K562 (cell line): Measurements from ENCODE around the gene CPN2.

Experiments used
- POLR2A ChIP-seq: fragments of 450-650 bp; conservative IDR thresholded peaks from 2 replicates; pipeline ENCODE4 v1.6.1; 2016
- TOE1 ChIP-seq, 2 experiments: fragments of 450-650 bp in 1 of 2; sonication (generic) in 1 of 2; formaldehyde crosslinking in 1 of 2; IDR thresholded peaks; 2 replicates each; pipeline versions ENCODE4 v1.7.1 to v1.8.0; 2016 to 2022; ENCODE audit warnings: borderline replicate concordance in 2 of 2, mild to moderate bottlenecking in 2 of 2, antibody characterized with exemption in 1 of 2, inconsistent platforms in 1 of 2, low read depth in 1 of 2, missing genetic modification reagents in 1 of 2, moderate library complexity in 1 of 2
- ZNF316 ChIP-seq: fragments of 450-650 bp; IDR thresholded peaks from 2 replicates; pipeline ENCODE4 v1.6.1; 2016
- TF ChIP-seq, protein P1 (sequence below): fragments of 150-350 bp; IDR thresholded peaks from 2 replicates; pipeline ENCODE4 v1.6.1; 2014; ENCODE audit warnings: low read depth, mild to moderate bottlenecking, low read length, borderline replicate concordance
- TF ChIP-seq, protein P2 (sequence below): sonication (generic); formaldehyde crosslinking; IDR thresholded peaks from 2 replicates; pipeline ENCODE4 v1.8.1; 2023; ENCODE audit warnings: missing genetic modification reagents, mild to moderate bottlenecking, borderline replicate concordance

DNA sequence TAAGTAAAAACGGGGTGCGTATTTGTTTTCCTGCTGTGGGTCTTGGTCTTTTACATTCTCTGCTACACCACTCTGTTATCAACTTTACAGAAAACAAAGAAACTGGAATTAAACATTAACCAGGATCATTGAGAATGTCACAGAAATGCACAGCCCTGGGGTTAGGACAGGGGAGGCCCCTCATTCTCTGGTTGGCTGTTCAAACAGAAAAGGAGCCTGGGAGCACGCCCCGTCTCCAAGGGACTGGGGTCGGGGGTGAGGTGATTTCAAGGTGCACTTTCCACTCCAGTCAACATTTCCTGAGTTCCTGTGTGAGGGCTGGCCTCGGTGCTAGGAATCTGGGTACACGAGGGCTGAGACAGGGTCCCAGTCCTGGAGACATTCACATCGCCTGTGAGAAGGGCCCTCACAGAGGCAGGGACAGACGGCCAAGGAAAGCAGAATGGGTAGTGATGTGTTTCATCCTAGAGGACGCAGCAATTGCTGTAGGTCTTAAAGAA is 30.3 kb downstream of the CPN2 start:
- no peak for TF ChIP-seq POLR2A
- no peak for TF ChIP-seq ZNF316
- no peak for TF ChIP-seq TOE1 (IDR thresholded peaks at IDR 0.05; ENCODE audit: borderline replicate concordance)
- TF ChIP-seq TOE1 (CRISPR knock-in tag; IDR thresholded peaks at IDR 0.05; ENCODE audit: borderline replicate concordance, low read depth): no peak
- TF ChIP-seq, protein P1, sequence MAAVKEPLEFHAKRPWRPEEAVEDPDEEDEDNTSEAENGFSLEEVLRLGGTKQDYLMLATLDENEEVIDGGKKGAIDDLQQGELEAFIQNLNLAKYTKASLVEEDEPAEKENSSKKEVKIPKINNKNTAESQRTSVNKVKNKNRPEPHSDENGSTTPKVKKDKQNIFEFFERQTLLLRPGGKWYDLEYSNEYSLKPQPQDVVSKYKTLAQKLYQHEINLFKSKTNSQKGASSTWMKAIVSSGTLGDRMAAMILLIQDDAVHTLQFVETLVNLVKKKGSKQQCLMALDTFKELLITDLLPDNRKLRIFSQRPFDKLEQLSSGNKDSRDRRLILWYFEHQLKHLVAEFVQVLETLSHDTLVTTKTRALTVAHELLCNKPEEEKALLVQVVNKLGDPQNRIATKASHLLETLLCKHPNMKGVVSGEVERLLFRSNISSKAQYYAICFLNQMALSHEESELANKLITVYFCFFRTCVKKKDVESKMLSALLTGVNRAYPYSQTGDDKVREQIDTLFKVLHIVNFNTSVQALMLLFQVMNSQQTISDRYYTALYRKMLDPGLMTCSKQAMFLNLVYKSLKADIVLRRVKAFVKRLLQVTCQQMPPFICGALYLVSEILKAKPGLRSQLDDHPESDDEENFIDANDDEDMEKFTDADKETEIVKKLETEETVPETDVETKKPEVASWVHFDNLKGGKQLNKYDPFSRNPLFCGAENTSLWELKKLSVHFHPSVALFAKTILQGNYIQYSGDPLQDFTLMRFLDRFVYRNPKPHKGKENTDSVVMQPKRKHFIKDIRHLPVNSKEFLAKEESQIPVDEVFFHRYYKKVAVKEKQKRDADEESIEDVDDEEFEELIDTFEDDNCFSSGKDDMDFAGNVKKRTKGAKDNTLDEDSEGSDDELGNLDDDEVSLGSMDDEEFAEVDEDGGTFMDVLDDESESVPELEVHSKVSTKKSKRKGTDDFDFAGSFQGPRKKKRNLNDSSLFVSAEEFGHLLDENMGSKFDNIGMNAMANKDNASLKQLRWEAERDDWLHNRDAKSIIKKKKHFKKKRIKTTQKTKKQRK: no peak
- TF ChIP-seq, protein P2, sequence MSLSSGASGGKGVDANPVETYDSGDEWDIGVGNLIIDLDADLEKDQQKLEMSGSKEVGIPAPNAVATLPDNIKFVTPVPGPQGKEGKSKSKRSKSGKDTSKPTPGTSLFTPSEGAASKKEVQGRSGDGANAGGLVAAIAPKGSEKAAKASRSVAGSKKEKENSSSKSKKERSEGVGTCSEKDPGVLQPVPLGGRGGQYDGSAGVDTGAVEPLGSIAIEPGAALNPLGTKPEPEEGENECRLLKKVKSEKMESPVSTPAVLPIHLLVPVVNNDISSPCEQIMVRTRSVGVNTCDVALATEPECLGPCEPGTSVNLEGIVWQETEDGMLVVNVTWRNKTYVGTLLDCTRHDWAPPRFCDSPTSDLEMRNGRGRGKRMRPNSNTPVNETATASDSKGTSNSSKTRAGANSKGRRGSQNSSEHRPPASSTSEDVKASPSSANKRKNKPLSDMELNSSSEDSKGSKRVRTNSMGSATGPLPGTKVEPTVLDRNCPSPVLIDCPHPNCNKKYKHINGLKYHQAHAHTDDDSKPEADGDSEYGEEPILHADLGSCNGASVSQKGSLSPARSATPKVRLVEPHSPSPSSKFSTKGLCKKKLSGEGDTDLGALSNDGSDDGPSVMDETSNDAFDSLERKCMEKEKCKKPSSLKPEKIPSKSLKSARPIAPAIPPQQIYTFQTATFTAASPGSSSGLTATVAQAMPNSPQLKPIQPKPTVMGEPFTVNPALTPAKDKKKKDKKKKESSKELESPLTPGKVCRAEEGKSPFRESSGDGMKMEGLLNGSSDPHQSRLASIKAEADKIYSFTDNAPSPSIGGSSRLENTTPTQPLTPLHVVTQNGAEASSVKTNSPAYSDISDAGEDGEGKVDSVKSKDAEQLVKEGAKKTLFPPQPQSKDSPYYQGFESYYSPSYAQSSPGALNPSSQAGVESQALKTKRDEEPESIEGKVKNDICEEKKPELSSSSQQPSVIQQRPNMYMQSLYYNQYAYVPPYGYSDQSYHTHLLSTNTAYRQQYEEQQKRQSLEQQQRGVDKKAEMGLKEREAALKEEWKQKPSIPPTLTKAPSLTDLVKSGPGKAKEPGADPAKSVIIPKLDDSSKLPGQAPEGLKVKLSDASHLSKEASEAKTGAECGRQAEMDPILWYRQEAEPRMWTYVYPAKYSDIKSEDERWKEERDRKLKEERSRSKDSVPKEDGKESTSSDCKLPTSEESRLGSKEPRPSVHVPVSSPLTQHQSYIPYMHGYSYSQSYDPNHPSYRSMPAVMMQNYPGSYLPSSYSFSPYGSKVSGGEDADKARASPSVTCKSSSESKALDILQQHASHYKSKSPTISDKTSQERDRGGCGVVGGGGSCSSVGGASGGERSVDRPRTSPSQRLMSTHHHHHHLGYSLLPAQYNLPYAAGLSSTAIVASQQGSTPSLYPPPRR: no peak
